Activated naive CD8-positive, alpha-beta T cell treated with anti-CD3 and anti-CD28 coated beads for 36 hours (primary cell): Measurements from ENCODE around the gene TM7SF2. TPM values are rescaled to one million over a fixed set of nuclear protein-coding genes. Genes with fewer than 3 reads are reported as not detected.

Experiments
- DNase-seq: peaks from one replicate; pipeline ENCODE4 v3.0.0; 2021
- H3K27ac Mint-ChIP-seq: one replicate; pipeline ENCODE4 v1.8.0; 2022; ENCODE audit warnings: mild to moderate bottlenecking, moderate library complexity, mixed read lengths
- H3K27me3 Mint-ChIP-seq: one replicate; pipeline ENCODE4 v1.8.0; 2022; ENCODE audit warnings: mild to moderate bottlenecking, mixed read lengths
- H3K36me3 Mint-ChIP-seq: one replicate; pipeline ENCODE4 v1.8.0; 2021; ENCODE audit warnings: mild to moderate bottlenecking, mixed read lengths
- H3K4me1 Mint-ChIP-seq: one replicate; pipeline ENCODE4 v1.8.0; 2021; ENCODE audit warnings: mixed read lengths
- H3K4me3 Mint-ChIP-seq: one replicate; pipeline ENCODE4 v1.8.0; 2022; ENCODE audit warnings: mild to moderate bottlenecking, moderate library complexity, mixed read lengths
- H3K9me3 Mint-ChIP-seq: one replicate; pipeline ENCODE4 v1.8.0; 2022; ENCODE audit warnings: mixed read lengths
- total RNA-seq, 2 experiments: library from RNA; stranded (reverse); gene quantifications; one replicate each; pipeline ENCODE4 v1.2.3, GENCODE V29; 2021

The TM7SF2 gene
- total RNA-seq, 2 experiments from 2014 or later: 12.3 to 14.7 TPM

DNA sequence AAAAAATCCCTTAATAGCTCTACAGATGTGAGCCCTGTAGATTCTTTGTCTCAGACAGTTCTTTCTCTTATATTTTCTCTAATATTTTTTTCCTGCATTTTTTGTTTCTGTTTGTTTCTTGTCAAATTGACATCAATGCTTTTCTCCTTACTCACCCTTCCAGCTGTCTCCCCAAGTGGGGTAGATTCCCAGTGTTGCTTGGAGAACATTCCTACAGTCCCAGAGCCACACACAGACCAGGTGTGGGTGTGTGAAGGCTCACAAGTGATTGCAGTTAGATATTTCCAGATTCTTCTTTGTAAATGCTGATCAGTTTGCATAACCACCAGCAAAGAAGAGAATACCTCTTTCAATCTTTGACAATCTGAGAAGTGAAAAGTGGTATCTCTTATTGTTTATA lies 8.2 kb upstream of the TM7SF2 start:
- no peaks in the 10 kb centered on the region for H3K27me3 Mint-ChIP-seq
- peaks cover 1% of the 10 kb centered on the region for H3K36me3 Mint-ChIP-seq
- no peak for DNase-seq
- H3K27ac Mint-ChIP-seq: no peak overlapping the region
- no peaks in the 10 kb centered on the region for H3K9me3 Mint-ChIP-seq
- no peak overlapping the region for H3K4me3 Mint-ChIP-seq
- H3K4me1 Mint-ChIP-seq: peaks cover 9% of the 10 kb centered on the region

DNA sequence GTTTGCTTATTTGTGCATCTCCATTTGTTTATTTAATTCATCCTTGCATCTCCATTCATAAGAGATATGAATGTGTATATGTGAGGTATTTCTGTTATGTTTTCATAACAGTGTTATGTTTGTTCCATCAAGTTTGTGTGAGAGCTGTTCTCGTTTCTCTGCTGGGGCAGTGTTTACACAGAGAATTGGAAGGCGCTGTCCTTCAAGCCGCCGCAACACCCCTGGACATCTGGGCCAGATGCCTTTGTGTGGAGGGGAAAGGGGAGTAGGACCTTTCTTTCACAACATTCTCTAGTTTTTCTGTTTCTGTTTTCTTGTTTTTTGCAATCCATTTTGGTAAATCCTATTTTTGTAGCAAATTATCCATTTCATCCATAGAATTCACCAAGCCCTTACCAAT lies 7.0 kb upstream of the TM7SF2 start:
- Mint-ChIP-seq H3K36me3 (peaks cover 1% of the 10 kb centered on the region), H3K4me3 (no peak overlapping the region), H3K4me1 (peaks cover 8% of the 10 kb centered on the region), H3K9me3 (no peaks in the 10 kb centered on the region), H3K27me3 (no peaks in the 10 kb centered on the region), H3K27ac (peak overlapping the region; percentile 36)
- no peak for DNase-seq

DNA sequence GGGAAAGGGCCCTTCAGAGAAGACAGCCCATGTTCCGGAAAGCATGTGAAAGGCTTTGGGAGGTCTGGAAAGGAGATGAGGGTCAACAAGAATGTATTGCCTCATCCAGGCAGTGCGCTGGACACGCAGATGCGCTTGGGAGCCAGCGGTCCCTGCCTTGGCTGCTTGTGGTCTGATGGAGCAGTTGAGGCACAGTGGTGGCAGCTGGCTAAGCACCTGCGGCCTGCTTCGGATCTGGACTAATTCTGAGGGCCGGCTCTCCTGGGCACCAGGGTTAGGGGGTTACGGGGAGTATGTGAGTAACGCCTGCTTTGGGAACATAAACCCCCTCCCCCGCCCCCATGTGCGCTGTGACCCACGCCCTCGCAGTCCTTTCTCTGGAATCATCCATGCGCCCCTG lies 4.6 kb upstream of the TM7SF2 start:
- Mint-ChIP-seq H3K36me3 (peaks cover 1% of the 10 kb centered on the region), H3K4me3 (no peak overlapping the region), H3K27me3 (no peaks in the 10 kb centered on the region), H3K4me1 (peaks cover 25% of the 10 kb centered on the region), H3K9me3 (no peaks in the 10 kb centered on the region), H3K27ac (no peak overlapping the region)
- DNase-seq: no peak

DNA sequence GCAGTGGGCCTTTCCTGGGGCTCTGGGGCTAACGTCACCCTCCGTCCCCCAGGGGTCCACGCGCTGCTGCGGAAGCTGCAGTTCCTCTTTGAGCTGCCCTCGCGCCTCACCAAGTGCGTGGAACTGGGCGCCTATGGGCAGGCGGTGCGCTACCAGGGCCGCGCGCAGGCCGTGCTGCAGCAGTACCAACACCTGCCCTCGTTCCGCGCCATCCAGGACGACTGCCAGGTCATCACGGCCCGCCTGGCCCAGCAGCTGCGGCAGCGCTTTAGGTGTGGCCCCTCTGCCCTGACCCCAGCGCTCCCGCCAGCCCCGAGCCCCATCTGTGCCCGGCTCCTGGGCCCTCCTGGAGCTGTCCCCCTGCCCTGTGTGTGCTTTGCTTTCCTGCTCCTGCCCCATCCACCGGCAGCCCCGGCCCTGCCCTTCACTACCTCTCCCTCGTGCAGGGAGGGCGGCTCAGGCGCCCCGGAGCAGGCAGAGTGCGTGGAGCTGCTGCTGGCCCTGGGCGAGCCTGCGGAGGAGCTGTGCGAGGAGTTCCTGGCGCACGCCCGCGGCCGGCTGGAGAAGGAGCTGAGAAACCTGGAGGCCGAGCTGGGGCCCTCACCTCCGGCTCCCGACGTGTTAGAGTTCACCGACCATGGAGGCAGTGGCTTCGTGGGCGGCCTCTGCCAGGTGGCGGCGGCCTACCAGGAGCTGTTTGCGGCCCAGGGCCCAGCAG lies 3.8 kb upstream of the TM7SF2 start:
- Mint-ChIP-seq H3K4me1 (peaks cover 27% of the 10 kb centered on the region), H3K4me3 (no peak overlapping the region), H3K9me3 (no peaks in the 10 kb centered on the region), H3K27me3 (no peaks in the 10 kb centered on the region), H3K36me3 (no peaks in the 10 kb centered on the region), H3K27ac (no peak overlapping the region)
- no peak for DNase-seq

DNA sequence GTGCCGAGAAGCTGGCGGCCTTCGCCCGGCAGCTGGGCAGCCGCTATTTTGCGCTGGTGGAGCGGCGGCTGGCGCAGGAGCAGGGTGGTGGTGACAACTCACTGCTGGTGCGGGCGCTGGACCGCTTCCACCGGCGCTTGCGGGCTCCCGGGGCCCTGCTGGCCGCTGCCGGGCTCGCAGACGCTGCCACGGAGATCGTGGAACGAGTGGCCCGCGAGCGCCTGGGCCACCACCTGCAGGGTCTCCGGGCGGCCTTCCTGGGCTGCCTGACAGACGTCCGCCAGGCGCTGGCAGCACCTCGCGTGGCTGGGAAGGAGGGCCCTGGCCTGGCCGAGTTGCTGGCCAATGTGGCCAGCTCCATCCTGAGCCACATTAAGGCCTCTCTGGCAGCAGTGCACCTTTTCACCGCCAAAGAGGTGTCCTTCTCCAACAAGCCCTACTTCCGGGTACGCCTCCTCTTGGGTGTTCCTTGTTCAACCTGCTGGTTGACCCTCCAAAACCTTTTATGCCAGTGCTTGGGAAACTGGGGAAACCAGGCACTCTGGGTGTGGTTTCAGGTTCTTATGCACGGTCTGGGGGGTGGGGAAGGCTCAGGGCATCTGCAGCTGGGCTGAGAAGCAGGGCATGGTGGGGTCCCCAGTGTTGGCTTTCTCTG lies 3.1 kb upstream of the TM7SF2 start:
- H3K36me3 Mint-ChIP-seq: no peaks in the 10 kb centered on the region
- no peak for DNase-seq
- no peaks in the 10 kb centered on the region for H3K9me3 Mint-ChIP-seq
- peaks cover 32% of the 10 kb centered on the region for H3K4me1 Mint-ChIP-seq
- no peak overlapping the region for H3K4me3 Mint-ChIP-seq
- no peaks in the 10 kb centered on the region for H3K27me3 Mint-ChIP-seq
- no peak overlapping the region for H3K27ac Mint-ChIP-seq

DNA sequence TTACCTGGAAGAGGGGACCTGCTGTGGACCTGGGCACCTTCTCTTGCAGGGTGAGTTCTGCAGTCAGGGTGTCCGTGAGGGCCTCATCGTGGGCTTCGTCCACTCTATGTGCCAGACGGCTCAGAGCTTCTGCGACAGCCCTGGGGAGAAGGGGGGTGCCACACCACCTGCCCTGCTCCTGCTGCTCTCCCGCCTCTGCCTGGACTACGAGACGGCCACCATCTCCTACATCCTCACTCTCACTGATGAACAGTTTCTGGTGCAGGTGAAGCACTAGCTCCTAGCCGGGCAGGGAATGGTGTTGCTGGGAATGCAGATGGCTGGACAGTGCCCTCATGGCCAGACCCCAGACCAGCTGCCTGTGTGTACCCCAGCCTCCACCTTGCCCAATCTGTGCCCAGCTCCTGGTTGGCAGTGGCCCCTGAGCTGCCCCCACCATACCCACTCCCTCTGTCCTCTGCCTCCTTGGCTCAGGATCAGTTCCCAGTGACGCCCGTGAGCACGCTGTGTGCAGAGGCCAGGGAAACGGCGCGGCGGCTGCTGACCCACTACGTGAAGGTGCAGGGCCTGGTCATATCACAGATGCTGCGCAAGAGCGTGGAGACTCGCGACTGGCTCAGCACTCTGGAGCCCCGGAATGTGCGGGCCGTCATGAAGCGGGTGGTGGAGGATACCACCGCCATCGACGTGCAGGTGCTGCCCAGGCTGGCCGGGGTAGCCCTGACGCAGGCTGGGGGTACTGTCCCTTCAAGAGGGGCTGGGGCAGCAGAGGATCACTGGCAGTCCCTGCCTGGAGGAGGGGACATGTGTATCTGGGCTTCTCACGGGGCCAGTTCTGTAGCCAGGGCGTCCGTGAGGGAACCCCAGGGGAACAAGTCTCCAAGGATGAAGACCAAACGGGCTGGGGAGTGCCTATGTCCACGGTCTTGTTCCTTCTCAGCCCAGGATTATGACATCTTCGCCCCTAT lies 2.2 kb upstream of the TM7SF2 start:
- no peak overlapping the region for H3K27ac Mint-ChIP-seq
- no peak for DNase-seq
- no peaks in the 10 kb centered on the region for H3K36me3 Mint-ChIP-seq
- no peaks in the 10 kb centered on the region for H3K9me3 Mint-ChIP-seq
- H3K4me3 Mint-ChIP-seq: no peak overlapping the region
- no peaks in the 10 kb centered on the region for H3K27me3 Mint-ChIP-seq
- peaks cover 32% of the 10 kb centered on the region for H3K4me1 Mint-ChIP-seq

DNA sequence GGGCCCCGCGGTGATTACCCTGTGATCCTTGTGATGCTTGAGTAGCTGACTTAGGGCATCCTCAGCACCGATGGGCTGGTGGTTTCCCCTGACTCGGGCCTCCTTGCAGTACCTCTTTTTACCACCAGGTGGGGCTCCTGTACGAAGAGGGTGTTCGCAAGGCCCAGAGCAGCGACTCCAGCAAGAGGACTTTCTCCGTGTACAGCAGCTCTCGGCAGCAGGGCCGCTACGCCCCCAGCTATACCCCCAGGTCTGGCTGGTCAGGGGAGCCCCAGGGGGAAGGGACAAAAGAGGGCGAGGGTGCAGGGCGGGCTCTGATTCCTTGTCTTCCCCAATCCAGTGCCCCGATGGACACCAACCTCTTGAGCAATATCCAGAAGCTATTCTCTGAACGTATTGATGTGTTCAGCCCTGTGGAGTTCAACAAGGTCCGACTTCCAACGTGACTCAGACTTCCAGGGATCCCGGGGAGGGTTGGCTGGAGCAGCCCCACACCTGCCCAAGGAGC lies 1.3 kb upstream of the TM7SF2 start:
- no peak overlapping the region for H3K27ac Mint-ChIP-seq
- DNase-seq: peak; percentile 93
- H3K4me3 Mint-ChIP-seq: no peak overlapping the region
- no peaks in the 10 kb centered on the region for H3K27me3 Mint-ChIP-seq
- H3K36me3 Mint-ChIP-seq: peaks cover 3% of the 10 kb centered on the region
- H3K4me1 Mint-ChIP-seq: peaks cover 35% of the 10 kb centered on the region
- H3K9me3 Mint-ChIP-seq: no peaks in the 10 kb centered on the region

DNA sequence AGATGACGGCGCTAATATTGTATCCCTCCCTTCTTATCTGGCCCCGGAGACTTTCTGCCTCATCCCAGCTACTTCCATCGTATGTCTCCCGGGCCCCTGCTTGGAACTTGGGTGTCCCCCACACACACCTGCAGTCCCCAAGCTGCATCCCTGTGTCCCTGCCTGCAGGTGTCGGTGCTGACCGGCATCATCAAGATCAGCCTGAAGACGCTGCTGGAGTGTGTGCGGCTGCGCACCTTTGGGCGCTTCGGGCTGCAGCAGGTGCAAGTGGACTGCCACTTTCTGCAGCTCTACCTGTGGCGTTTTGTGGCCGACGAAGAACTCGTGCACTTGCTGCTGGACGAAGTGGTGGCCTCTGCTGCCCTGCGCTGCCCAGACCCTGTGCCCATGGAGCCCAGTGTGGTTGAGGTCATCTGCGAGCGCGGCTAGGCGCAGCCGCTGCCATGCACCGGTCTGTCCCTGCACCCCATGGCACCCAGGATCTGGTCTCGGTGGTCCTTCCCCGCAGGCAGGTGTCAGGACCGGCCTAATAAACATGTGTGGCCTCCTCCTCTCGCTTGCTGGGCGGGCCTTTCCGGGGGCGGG lies 421 bp upstream of the TM7SF2 start:
- no peaks in the 10 kb centered on the region for H3K27me3 Mint-ChIP-seq
- peak overlapping the region; percentile 88 for H3K4me3 Mint-ChIP-seq
- H3K27ac Mint-ChIP-seq: no peak overlapping the region
- peaks cover 41% of the 10 kb centered on the region for H3K4me1 Mint-ChIP-seq
- DNase-seq: no peak
- H3K9me3 Mint-ChIP-seq: no peaks in the 10 kb centered on the region
- H3K36me3 Mint-ChIP-seq: peaks cover 11% of the 10 kb centered on the region

DNA sequence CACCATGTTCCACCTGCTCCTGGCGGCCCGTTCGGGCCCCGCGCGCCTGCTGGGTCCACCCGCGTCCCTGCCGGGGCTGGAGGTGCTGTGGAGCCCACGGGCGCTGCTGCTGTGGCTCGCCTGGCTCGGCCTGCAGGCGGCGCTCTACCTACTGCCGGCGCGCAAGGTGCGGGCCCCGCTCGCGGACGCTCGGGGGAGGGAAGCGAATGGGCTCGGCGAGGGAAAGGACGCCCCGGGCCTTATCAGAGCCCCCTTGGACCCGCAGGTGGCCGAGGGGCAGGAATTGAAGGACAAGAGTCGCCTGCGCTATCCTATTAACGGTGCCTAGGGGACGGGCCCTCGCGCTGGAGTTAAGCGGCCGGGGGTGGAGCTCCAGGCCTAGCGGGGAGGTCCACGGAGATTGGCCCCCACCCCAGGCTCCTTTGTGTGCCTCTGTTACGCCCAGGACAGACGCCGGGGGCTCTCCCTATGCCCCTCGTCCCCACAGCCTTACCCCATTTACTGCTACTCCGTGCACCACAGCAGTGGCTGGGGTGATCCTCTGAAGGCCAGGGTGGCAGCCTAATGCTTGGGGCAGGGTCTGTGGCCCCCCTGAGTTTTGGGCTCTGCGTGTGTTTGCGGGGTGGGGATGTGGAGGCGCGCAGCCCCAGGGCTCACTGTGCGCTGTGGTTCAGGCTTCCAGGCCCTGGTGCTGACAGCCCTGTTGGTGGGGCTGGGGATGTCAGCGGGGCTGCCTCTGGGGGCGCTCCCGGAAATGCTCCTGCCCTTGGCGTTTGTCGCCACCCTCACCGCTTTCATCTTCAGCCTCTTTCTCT lies 1.1 kb downstream of the TM7SF2 start:
- peak overlapping the region; percentile 88 for H3K4me3 Mint-ChIP-seq
- peaks cover 19% of the 10 kb centered on the region for H3K36me3 Mint-ChIP-seq
- H3K27ac Mint-ChIP-seq: peak overlapping the region; percentile 82
- H3K27me3 Mint-ChIP-seq: peaks cover 3% of the 10 kb centered on the region
- DNase-seq: peak; percentile 78
- H3K9me3 Mint-ChIP-seq: no peaks in the 10 kb centered on the region
- peaks cover 44% of the 10 kb centered on the region for H3K4me1 Mint-ChIP-seq

DNA sequence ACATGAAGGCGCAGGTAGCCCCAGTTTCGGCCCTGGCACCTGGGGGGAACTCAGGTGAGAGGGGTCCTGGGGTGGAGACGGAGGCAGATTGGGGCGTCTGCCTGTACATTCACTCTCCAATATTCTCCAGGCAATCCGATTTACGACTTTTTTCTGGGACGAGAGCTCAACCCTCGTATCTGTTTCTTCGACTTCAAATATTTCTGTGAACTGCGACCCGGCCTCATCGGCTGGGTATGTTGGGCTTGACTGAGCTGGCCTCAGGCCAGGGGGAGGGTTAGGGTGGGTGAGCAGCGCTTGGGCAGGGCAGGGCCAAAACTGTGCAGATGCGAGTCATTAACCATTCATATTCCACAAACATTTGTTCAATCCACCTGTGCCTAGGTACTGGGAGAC lies 1.7 kb downstream of the TM7SF2 start:
- H3K9me3 Mint-ChIP-seq: no peaks in the 10 kb centered on the region
- H3K27ac Mint-ChIP-seq: peak overlapping the region; percentile 82
- H3K4me3 Mint-ChIP-seq: peak overlapping the region; percentile 88
- peaks cover 3% of the 10 kb centered on the region for H3K27me3 Mint-ChIP-seq
- peaks cover 21% of the 10 kb centered on the region for H3K36me3 Mint-ChIP-seq
- H3K4me1 Mint-ChIP-seq: peaks cover 46% of the 10 kb centered on the region
- DNase-seq: no peak

DNA sequence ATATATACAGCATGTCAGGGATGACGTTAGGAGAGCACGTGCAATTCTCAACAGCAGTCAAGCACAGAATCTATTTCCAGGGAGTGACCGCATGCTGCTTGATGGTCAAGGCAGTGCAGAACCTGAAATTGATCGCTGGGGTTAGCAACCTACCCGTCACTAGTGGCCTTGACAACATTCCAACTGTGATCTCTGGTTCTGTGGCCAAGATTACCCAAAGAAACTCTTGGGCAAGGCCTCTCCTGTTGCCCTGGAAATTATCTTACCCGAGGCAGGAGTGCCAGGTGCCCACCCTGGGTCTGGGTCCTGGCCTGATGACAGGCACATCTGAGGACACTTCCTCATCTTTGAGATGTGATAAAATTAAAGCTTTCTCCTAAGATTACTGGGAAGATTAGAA lies 2.2 kb downstream of the TM7SF2 start:
- DNase-seq: no peak
- Mint-ChIP-seq H3K27me3 (peaks cover 3% of the 10 kb centered on the region), H3K36me3 (peaks cover 25% of the 10 kb centered on the region), H3K9me3 (no peaks in the 10 kb centered on the region), H3K4me3 (peak overlapping the region; percentile 88), H3K27ac (peak overlapping the region; percentile 35), H3K4me1 (peaks cover 51% of the 10 kb centered on the region)

DNA sequence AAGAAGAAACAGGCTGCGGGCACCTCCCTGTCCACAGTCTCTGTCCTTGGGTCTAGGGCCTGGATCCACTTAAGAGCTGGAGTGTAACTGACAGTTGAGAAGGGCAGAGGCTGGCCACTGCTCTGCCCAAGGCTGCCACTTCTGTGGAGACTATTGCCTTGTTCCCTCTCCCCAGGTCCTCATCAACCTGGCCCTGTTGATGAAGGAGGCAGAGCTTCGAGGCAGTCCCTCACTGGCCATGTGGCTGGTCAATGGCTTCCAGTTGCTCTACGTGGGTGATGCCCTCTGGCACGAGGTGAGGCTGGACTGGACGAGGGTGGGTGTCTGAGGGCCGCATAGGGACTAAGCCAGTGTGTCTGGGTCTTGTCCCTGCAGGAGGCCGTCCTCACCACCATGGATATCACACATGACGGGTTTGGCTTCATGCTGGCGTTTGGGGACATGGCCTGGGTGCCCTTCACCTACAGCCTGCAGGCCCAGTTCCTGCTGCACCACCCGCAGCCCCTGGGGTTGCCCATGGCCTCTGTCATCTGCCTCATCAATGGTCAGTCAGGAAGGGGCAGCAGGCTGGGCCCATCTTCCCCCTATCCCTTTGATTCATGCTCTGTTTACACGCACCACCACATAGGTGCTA lies 3.0 kb downstream of the TM7SF2 start:
- H3K27ac Mint-ChIP-seq: peak overlapping the region; percentile 35
- DNase-seq: no peak
- peaks cover 28% of the 10 kb centered on the region for H3K36me3 Mint-ChIP-seq
- H3K4me1 Mint-ChIP-seq: peaks cover 54% of the 10 kb centered on the region
- H3K9me3 Mint-ChIP-seq: no peaks in the 10 kb centered on the region
- H3K27me3 Mint-ChIP-seq: peaks cover 3% of the 10 kb centered on the region
- peak overlapping the region; percentile 40 for H3K4me3 Mint-ChIP-seq

DNA sequence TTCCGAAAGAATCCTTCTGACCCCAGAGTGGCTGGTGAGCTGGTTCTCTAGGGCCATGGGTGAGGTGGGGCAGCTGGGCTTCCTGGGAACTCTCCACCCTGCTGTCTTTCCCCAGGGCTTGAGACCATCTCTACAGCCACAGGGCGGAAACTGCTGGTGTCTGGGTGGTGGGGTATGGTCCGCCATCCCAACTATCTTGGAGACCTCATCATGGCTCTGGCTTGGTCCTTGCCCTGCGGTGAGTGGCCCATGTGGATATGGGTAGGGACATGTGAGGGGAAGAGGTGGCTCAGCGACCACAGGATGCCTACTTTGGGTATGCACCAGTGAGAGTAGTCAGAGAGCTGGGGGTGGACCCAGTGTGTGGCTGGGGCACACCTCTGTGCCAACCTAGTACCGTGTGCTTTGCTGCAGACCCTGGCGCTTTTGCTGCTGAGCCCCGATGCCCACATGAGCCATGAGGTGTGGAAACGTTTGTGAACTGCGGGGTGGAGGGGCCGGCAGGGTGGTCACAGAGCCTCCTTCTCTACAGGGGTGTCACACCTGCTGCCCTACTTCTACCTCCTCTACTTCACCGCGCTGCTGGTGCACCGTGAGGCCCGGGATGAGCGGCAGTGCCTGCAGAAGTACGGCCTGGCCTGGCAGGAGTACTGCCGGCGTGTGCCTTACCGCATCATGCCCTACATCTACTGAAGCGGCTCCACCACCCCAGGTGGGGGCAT lies 3.9 kb downstream of the TM7SF2 start:
- Mint-ChIP-seq H3K27ac (peak overlapping the region; percentile 99), H3K4me1 (peaks cover 57% of the 10 kb centered on the region), H3K36me3 (peaks cover 35% of the 10 kb centered on the region), H3K27me3 (peaks cover 3% of the 10 kb centered on the region), H3K4me3 (peak overlapping the region; percentile 86), H3K9me3 (no peaks in the 10 kb centered on the region)
- no peak for DNase-seq
